GM19023 (cell line): Measurements from ENCODE around the gene SRP68.
"Not testable (repeated sequence)": the region's sequence is repeated elsewhere in the genome, so short reads cannot be mapped to it uniquely, and the experiment has no call there.

ENCODE experiments used
- ATAC-seq: cut with Tn5 transposase; IDR thresholded peaks from one replicate; pipeline ENCODE4 v1.9.1; 2021; ENCODE audit warnings: mild to moderate bottlenecking, moderate library complexity; ENCODE audit not compliant: unreplicated experiment

SRP68 gene

GRCh38 chr17:76048025-76048605 is 24.2 kb downstream of the SRP68 start:
- ATAC-seq, result no peak

GRCh38 chr17:76046064-76046463 is 26.3 kb downstream of the SRP68 start:
- no peak for ATAC-seq

- ATAC-seq, result not testable (repeated sequence)
Measured at GRCh38 chr17:76044475-76045007, 27.8 kb downstream of the SRP68 start.

GRCh38 chr17:76042868-76043267 is 29.4 kb downstream of the SRP68 start:
- not testable (repeated sequence) for ATAC-seq

- ATAC-seq, result no peak
Measured at GRCh38 chr17:76040376-76040775, 31.9 kb downstream of the SRP68 start.

GRCh38 chr17:76039121-76039520 is 33.2 kb downstream of the SRP68 start:
- ATAC-seq, result no peak

GRCh38 chr17:76038050-76038449 is 34.3 kb downstream of the SRP68 start:
- no peak for ATAC-seq

- ATAC-seq, result no peak
Measured at GRCh38 chr17:76036497-76037261, 35.6 kb downstream of the SRP68 start.

GRCh38 chr17:76034428-76035350 is 37.6 kb downstream of the SRP68 start:
- no peak for ATAC-seq

- ATAC-seq, result no peak
Measured at GRCh38 chr17:76033139-76033538, 39.2 kb downstream of the SRP68 start.

GRCh38 chr17:76032780-76033108 is 39.6 kb downstream of the SRP68 start:
- ATAC-seq, result no peak

GRCh38 chr17:76032073-76032779 is 40.1 kb downstream of the SRP68 start:
- ATAC-seq, result no peak

- no peak for ATAC-seq
Measured at GRCh38 chr17:76027159-76027839, 45.0 kb downstream of the SRP68 start, which contains the start of gene EVPL. Gene EVPL, minus strand, starts transcription at chr17:76027306. Its CDS starts 108 bp downstream, at chr17:76027198.

- ATAC-seq, result no peak
Measured at GRCh38 chr17:76026714-76027158, 45.6 kb downstream of the SRP68 start.

GRCh38 chr17:76025294-76025693 is 47.0 kb downstream of the SRP68 start:
- ATAC-seq, result no peak

GRCh38 chr17:76024353-76024752 is 48.0 kb downstream of the SRP68 start:
- no peak for ATAC-seq

- no peak for ATAC-seq
Measured at GRCh38 chr17:76023900-76024237, 48.4 kb downstream of the SRP68 start.

- ATAC-seq, result no peak
Measured at GRCh38 chr17:76022973-76023899, 49.1 kb downstream of the SRP68 start.

- no peak for ATAC-seq
Measured at GRCh38 chr17:76022285-76022684, 50.0 kb downstream of the SRP68 start.
